H1 (cell line): Measurements from ENCODE around the gene EN2. TPM values are rescaled to one million over a fixed set of nuclear protein-coding genes. Genes with fewer than 3 reads are reported as not detected.

Experiments
- FOSL1 ChIP-seq: IDR thresholded peaks from 2 replicates; pipeline ENCODE4 v1.6.1; 2011; ENCODE audit warnings: mild to moderate bottlenecking, low read depth, low read length, moderate library complexity; ENCODE audit not compliant: insufficient read depth
- RAD21 ChIP-seq, 2 experiments: IDR thresholded peaks in 1 of 2; conservative IDR thresholded peaks in 1 of 2; 2 replicates each; pipeline ENCODE4 v1.6.1; 2011; ENCODE audit warnings: low read depth in 2 of 2, low read length in 2 of 2, improper control_type of control experiment in 1 of 2, inconsistent platforms in 1 of 2, mild to moderate bottlenecking in 1 of 2, moderate library complexity in 1 of 2
- RNF2 ChIP-seq: fragments of 200-900, 300-1000 bp; sonication (generic); IDR thresholded peaks from 2 replicates; pipeline ENCODE4 v1.7.1; 2016; ENCODE audit warnings: borderline replicate concordance, low read depth, mild to moderate bottlenecking, antibody characterized with exemption, low read length; ENCODE audit not compliant: poor library complexity, severe bottlenecking; ENCODE audit errors: missing control alignments
- SIRT6 ChIP-seq: IDR thresholded peaks from one replicate; pipeline ENCODE4 v1.7.1; 2012; ENCODE audit warnings: low read length, inconsistent platforms
- SP4 ChIP-seq: IDR thresholded peaks from 2 replicates; pipeline ENCODE4 v1.6.1; 2012; ENCODE audit warnings: low read length, inconsistent platforms
- TEAD4 ChIP-seq: IDR thresholded peaks from 2 replicates; pipeline ENCODE4 v1.6.1; 2012; ENCODE audit warnings: low read depth, low read length, inconsistent platforms, mixed read lengths
- polyA plus RNA-seq, 7 experiments: library from polyadenylated mRNA; depleted of rRNA in 3 of 7; stranded (reverse) in 5 of 7; unstranded in 2 of 7; fragments of >200 nt in 5 of 7; fragments of 200-250 nt in 2 of 7; gene quantifications; 1 replicate in 5 of 7; 2 replicates in 1 of 7; 4 replicates in 1 of 7; pipeline versions ENCODE4 v1.2.1 to v1.2.3, GENCODE V29; 2011 to 2013; ENCODE audit warnings: missing spikeins in 2 of 7, mixed read lengths in 2 of 7
- total RNA-seq: library from RNA; stranded (reverse); fragmentation: NEBNext Ultra II Directional; extraction: Animal tissue kit (Norgen Biotek cat#: 25700); gene quantifications from 2 replicates; pipeline ENCODE4 v1.2.1, GENCODE V29; 2021

EN2 gene
- total and polyA plus RNA-seq, 2 of the 8 experiments (the other 6 are each of a cell fraction or from before 2014, with no cell fraction given) = not detected

GRCh38 chr7:155481764-155482163 is 23.8 kb downstream of the EN2 start (continued):
- TF ChIP-seq RNF2 = no peak
- TF ChIP-seq SIRT6 = no peak
- TF ChIP-seq FOSL1 = no peak
- no peak for TF ChIP-seq RAD21 (IDR thresholded peaks at IDR 0.05 in 1 of 2, conservative IDR thresholded peaks at IDR 0.05 in 1 of 2; ENCODE audit: low read depth in 2 of 2, low read length in 2 of 2)
- no peak for TF ChIP-seq TEAD4
- no peak for TF ChIP-seq SP4
